SK-N-MC (cell line): ENCODE data around the gene TMEM131L.

Experiments
- EZH2 ChIP-seq: fragments of 200-600 bp; sonication (generic); IDR thresholded peaks from one replicate; pipeline ENCODE4 v1.6.1; 2017; ENCODE audit warnings: antibody characterized with exemption
- POLR2AphosphoS5 ChIP-seq: IDR thresholded peaks from 2 replicates; pipeline ENCODE4 v1.6.1; 2012; ENCODE audit warnings: mild to moderate bottlenecking, low read depth, low read length, borderline replicate concordance

DNA sequence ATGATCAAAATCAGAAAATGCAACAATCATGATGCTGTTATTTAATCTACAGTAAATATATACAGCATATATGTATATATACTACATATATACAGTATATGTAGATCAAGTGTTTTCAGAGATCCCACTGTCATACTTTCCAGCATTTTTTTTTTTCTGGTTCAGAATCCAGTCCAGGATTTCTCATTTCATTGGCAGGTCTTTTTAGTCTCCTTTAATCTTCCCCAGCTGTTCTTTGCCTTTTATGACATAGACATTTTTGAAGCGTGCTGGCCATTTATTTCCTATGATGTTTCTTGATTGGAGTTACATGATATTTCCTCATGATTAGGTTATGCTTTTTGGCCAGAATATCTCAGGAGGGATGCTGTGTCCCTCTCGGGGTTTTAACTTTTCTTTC lies 125.9 kb downstream of the TMEM131L start:
- TF ChIP-seq EZH2 (no peak), POLR2AphosphoS5 (no peak)
